ENCODE data around the gene ZNF804B.
A peak's percentile ranks its signal among the peaks of the same experiment; 100 is the strongest.

ZNF804B gene

GRCh38 chr7:88759230-88760135, at the start of gene ZNF804B:
ZNF804B (plus strand) TSS chr7:88759700; CDS start chr7:88759977, 277 bp downstream.
- peak; percentile 81 for DNase-seq (ENCODE audit: low spot score)

GRCh38 chr7:88735920-88736319, 23.6 kb upstream of the ZNF804B start:
- no peak for DNase-seq (ENCODE audit: low spot score)

GRCh38 chr7:88737632-88738031, 21.9 kb upstream of the ZNF804B start:
- DNase-seq (ENCODE audit: low spot score) = no peak

GRCh38 chr7:88746126-88746525, 13.4 kb upstream of the ZNF804B start:
- DNase-seq (ENCODE audit: low spot score) = no peak

GRCh38 chr7:88756802-88757201, 2.7 kb upstream of the ZNF804B start:
- DNase-seq (ENCODE audit: low spot score) = no peak

- no peak for DNase-seq (ENCODE audit: low spot score)
Measured at GRCh38 chr7:88757371-88757770, 2.1 kb upstream of the ZNF804B start.

- peak; percentile 46 for DNase-seq (ENCODE audit: low spot score)
Measured at GRCh38 chr7:88758381-88759229, 895 bp upstream of the ZNF804B start.

- DNase-seq (ENCODE audit: low spot score) = no peak
Measured at GRCh38 chr7:88760136-88760515, 626 bp downstream of the ZNF804B start.

GRCh38 chr7:88761779-88762178, 2.3 kb downstream of the ZNF804B start:
- no peak for DNase-seq (ENCODE audit: low spot score)

GRCh38 chr7:88771417-88771816, 11.9 kb downstream of the ZNF804B start:
- no peak for DNase-seq (ENCODE audit: low spot score)

GRCh38 chr7:88772776-88773175, 13.3 kb downstream of the ZNF804B start:
- DNase-seq (ENCODE audit: low spot score) = no peak

- no peak for DNase-seq (ENCODE audit: low spot score)
Measured at GRCh38 chr7:88775838-88776237, 16.3 kb downstream of the ZNF804B start.

GRCh38 chr7:88787777-88788176, 28.3 kb downstream of the ZNF804B start:
- DNase-seq (ENCODE audit: low spot score) = no peak

- no peak for DNase-seq (ENCODE audit: low spot score)
Measured at GRCh38 chr7:88789480-88790064, 30.1 kb downstream of the ZNF804B start.

GRCh38 chr7:88791891-88792290, 32.4 kb downstream of the ZNF804B start:
- DNase-seq (ENCODE audit: low spot score) = no peak

- no peak for DNase-seq (ENCODE audit: low spot score)
Measured at GRCh38 chr7:88792361-88792760, 32.9 kb downstream of the ZNF804B start.

GRCh38 chr7:88795553-88795952, 36.1 kb downstream of the ZNF804B start, which contains the start of gene TEX47:
TEX47 (minus strand) TSS chr7:88795737; CDS start chr7:88794942, 795 bp downstream.
- DNase-seq (ENCODE audit: low spot score) = no peak

GRCh38 chr7:88801046-88801445, 41.5 kb downstream of the ZNF804B start:
- DNase-seq (ENCODE audit: low spot score) = no peak

GRCh38 chr7:88806280-88807037, 47.0 kb downstream of the ZNF804B start:
- DNase-seq (ENCODE audit: low spot score) = no peak

- DNase-seq (ENCODE audit: low spot score) = no peak
Measured at GRCh38 chr7:88818552-88818951, 59.1 kb downstream of the ZNF804B start.

GRCh38 chr7:88826222-88826621, 66.7 kb downstream of the ZNF804B start:
- no peak for DNase-seq (ENCODE audit: low spot score)
